Mammary epithelial cell (primary cell): ENCODE measurements around the gene SLC25A45.

Experiments used
- CTCF ChIP-seq, 2 donors: IDR thresholded peaks in 1 of 2; conservative IDR thresholded peaks in 1 of 2; 2 replicates each; pipeline ENCODE4 v1.5.1; 2011 to 2012; ENCODE audit warnings: inconsistent platforms in 2 of 2, low read length in 2 of 2, mild to moderate bottlenecking in 2 of 2, control low read depth in 1 of 2, low read depth in 1 of 2; ENCODE audit not compliant: insufficient read depth in 1 of 2; ENCODE audit errors: extremely low read depth in 1 of 2
- EZH2 ChIP-seq: IDR thresholded peaks from 2 replicates; pipeline ENCODE4 v1.6.1; 2012; ENCODE audit warnings: low read length, inconsistent platforms, borderline replicate concordance

GRCh38 chr11:65366340-65366773 lies 16.1 kb downstream of the SLC25A45 start:
- TF ChIP-seq CTCF (conservative IDR thresholded peaks at IDR 0.05 in 1 of 2, IDR thresholded peaks at IDR 0.05 in 1 of 2; ENCODE audit: extremely low read depth in 1 of 2, insufficient read depth in 1 of 2, low read depth in 1 of 2, low read length in 2 of 2), result peak; percentile 73 to 79
- no peak for TF ChIP-seq EZH2
